ENCODE data around the gene IFNB1. TPM values are rescaled to one million over a fixed set of nuclear protein-coding genes. Genes with fewer than 3 reads are reported as not detected.

IFNB1 gene
- total and polyA plus RNA-seq, 11 donors: not detected

Other genes starting within 250 kb of the IFNB1 start
- 1 to 10 TPM in 2 of 9 donors, under 1 TPM in 7; 0.33 to 2.8 (median 0.69) TPM for gene HACD4, start 46.3 kb downstream of the IFNB1 start, total RNA-seq
- gene HACD4, start 46.3 kb downstream of the IFNB1 start, polyA plus RNA-seq: under 1 TPM; 0.23 to 0.37 TPM
- not detected for gene IFNW1, start 63.9 kb upstream of the IFNB1 start, total RNA-seq
- gene IFNW1, start 63.9 kb upstream of the IFNB1 start, polyA plus RNA-seq: not detected
- gene IFNA21, start 88.7 kb upstream of the IFNB1 start, total RNA-seq: not detected
- not detected for gene IFNA21, start 88.7 kb upstream of the IFNB1 start, polyA plus RNA-seq
- not detected for gene IFNA4, start 109.6 kb upstream of the IFNB1 start, total RNA-seq
- gene IFNA4, start 109.6 kb upstream of the IFNB1 start, polyA plus RNA-seq: not detected
- gene IFNA7, start 124.3 kb upstream of the IFNB1 start, total RNA-seq: not detected
- gene IFNA7, start 124.3 kb upstream of the IFNB1 start, polyA plus RNA-seq: not detected
- not detected for gene IFNA10, start 129.2 kb upstream of the IFNB1 start, total RNA-seq
- not detected for gene IFNA10, start 129.2 kb upstream of the IFNB1 start, polyA plus RNA-seq
- gene IFNA16, start 139.4 kb upstream of the IFNB1 start, total RNA-seq: not detected
- not detected for gene IFNA16, start 139.4 kb upstream of the IFNB1 start, polyA plus RNA-seq
- gene IFNA17, start 150.3 kb upstream of the IFNB1 start, total RNA-seq: not detected
- gene IFNA17, start 150.3 kb upstream of the IFNB1 start, polyA plus RNA-seq: not detected
- gene IFNA14, start 162.1 kb upstream of the IFNB1 start, total RNA-seq: not detected
- not detected for gene IFNA14, start 162.1 kb upstream of the IFNB1 start, polyA plus RNA-seq
- gene IFNA5, start 227.4 kb upstream of the IFNB1 start, total RNA-seq: not detected
- gene IFNA5, start 227.4 kb upstream of the IFNB1 start, polyA plus RNA-seq: not detected

Measured in heart left ventricle (tissue), 11 donors.